Osteocyte (in vitro differentiated cells): ENCODE measurements around the gene MIA3. TPM values are rescaled to one million over a fixed set of nuclear protein-coding genes. Genes with fewer than 3 reads are reported as not detected.

Experiments
- DNase-seq: peaks from one replicate; pipeline ENCODE4 v3.0.0; 2021; ENCODE audit warnings: mixed read lengths; ENCODE audit not compliant: unreplicated experiment; ENCODE audit errors: extremely low spot score
- H3K27ac Mint-ChIP-seq: one replicate; pipeline ENCODE4 v1.8.0; 2021; ENCODE audit warnings: mild to moderate bottlenecking, mixed read lengths; ENCODE audit not compliant: unreplicated experiment
- H3K27me3 Mint-ChIP-seq: one replicate; pipeline ENCODE4 v1.8.0; 2021; ENCODE audit warnings: mixed read lengths; ENCODE audit not compliant: unreplicated experiment
- H3K36me3 Mint-ChIP-seq: one replicate; pipeline ENCODE4 v1.8.0; 2021; ENCODE audit warnings: mixed read lengths; ENCODE audit not compliant: unreplicated experiment
- H3K4me1 Mint-ChIP-seq: one replicate; pipeline ENCODE4 v1.8.0; 2021; ENCODE audit warnings: mixed read lengths; ENCODE audit not compliant: unreplicated experiment
- H3K4me3 Mint-ChIP-seq: one replicate; pipeline ENCODE4 v1.8.0; 2021; ENCODE audit warnings: mild to moderate bottlenecking, moderate library complexity, mixed read lengths; ENCODE audit not compliant: unreplicated experiment
- H3K9me3 Mint-ChIP-seq: one replicate; pipeline ENCODE4 v1.8.0; 2021; ENCODE audit warnings: mixed read lengths; ENCODE audit not compliant: unreplicated experiment
- CTCF ChIP-seq: fragments of 200-600 bp; sonication (generic); IDR thresholded peaks from 2 replicates; pipeline ENCODE4 v1.5.0; 2021; ENCODE audit warnings: antibody characterized with exemption, mild to moderate bottlenecking, moderate library complexity
- total RNA-seq: library from RNA; stranded (reverse); gene quantifications from 2 replicates; pipeline ENCODE4 v1.2.1, GENCODE V29; 2021

MIA3 gene
- total RNA-seq, 1 donor from 2014 or later: 83.6 TPM

- Mint-ChIP-seq H3K9me3 (no peaks in the 10 kb centered on the region), H3K36me3 (peaks cover 37% of the 10 kb centered on the region), H3K4me3 (no peak overlapping the region), H3K4me1 (peaks cover 26% of the 10 kb centered on the region), H3K27me3 (no peaks in the 10 kb centered on the region), H3K27ac (no peak overlapping the region)
- TF ChIP-seq CTCF: no peak
- no peak for DNase-seq
These were observed 23.5 kb downstream of the MIA3 start for GRCh38 chr1:222641269-222641948.

- Mint-ChIP-seq H3K36me3 (peaks cover 33% of the 10 kb centered on the region), H3K27me3 (no peaks in the 10 kb centered on the region), H3K4me1 (peaks cover 26% of the 10 kb centered on the region), H3K27ac (peak overlapping the region; percentile 2), H3K9me3 (no peaks in the 10 kb centered on the region), H3K4me3 (peak overlapping the region; percentile 9)
- TF ChIP-seq CTCF: no peak
- no peak for DNase-seq
These were observed 24.6 kb downstream of the MIA3 start for GRCh38 chr1:222642468-222642867.

- no peaks in the 10 kb centered on the region for H3K9me3 Mint-ChIP-seq
- peaks cover 27% of the 10 kb centered on the region for H3K36me3 Mint-ChIP-seq
- no peak for DNase-seq
- H3K27me3 Mint-ChIP-seq: no peaks in the 10 kb centered on the region
- peak overlapping the region; percentile 96 for H3K4me3 Mint-ChIP-seq
- H3K27ac Mint-ChIP-seq: peak overlapping the region; percentile 100
- peaks cover 26% of the 10 kb centered on the region for H3K4me1 Mint-ChIP-seq
- TF ChIP-seq CTCF: no peak
These were observed 25.7 kb downstream of the MIA3 start for GRCh38 chr1:222643606-222643937.

GRCh38 chr1:222643938-222644635, 26.2 kb downstream of the MIA3 start:
- no peaks in the 10 kb centered on the region for H3K9me3 Mint-ChIP-seq
- H3K4me1 Mint-ChIP-seq: peaks cover 26% of the 10 kb centered on the region
- TF ChIP-seq CTCF: no peak
- peak overlapping the region; percentile 96 for H3K4me3 Mint-ChIP-seq
- peak overlapping the region; percentile 100 for H3K27ac Mint-ChIP-seq
- no peaks in the 10 kb centered on the region for H3K27me3 Mint-ChIP-seq
- H3K36me3 Mint-ChIP-seq: peaks cover 21% of the 10 kb centered on the region
- peak; percentile 99 for DNase-seq

- DNase-seq: no peak
- peak overlapping the region; percentile 100 for H3K27ac Mint-ChIP-seq
- no peaks in the 10 kb centered on the region for H3K27me3 Mint-ChIP-seq
- H3K9me3 Mint-ChIP-seq: no peaks in the 10 kb centered on the region
- H3K4me3 Mint-ChIP-seq: peak overlapping the region; percentile 96
- H3K4me1 Mint-ChIP-seq: peaks cover 26% of the 10 kb centered on the region
- TF ChIP-seq CTCF: no peak
- peaks cover 16% of the 10 kb centered on the region for H3K36me3 Mint-ChIP-seq
These were observed 26.7 kb downstream of the MIA3 start for GRCh38 chr1:222644636-222644980.
